ENCODE data around the gene NONO. TPM values are rescaled to one million over a fixed set of nuclear protein-coding genes. Genes with fewer than 3 reads are reported as not detected.
A peak's percentile ranks its signal among the peaks of the same experiment; 100 is the strongest.

The NONO gene
- polyA plus RNA-seq, 2 of the 4 experiments (the other 2 are of a cell fraction): 362 to 405 TPM

- Histone ChIP-seq H3K4me1 (no peaks in the 10 kb centered on the region), H3K9me3 (no peaks in the 10 kb centered on the region), H3K27ac (no peak overlapping the region), H3K4me2 (no peak overlapping the region), H3K4me3 (no peak overlapping the region)
- ChIA-PET CTCF (interaction anchor here (1.0 kb wide), 1 partner anchor 18 kb away, joined by 3 read pairs; no protein-coding TSS in a partner anchor), POLR2A (interaction anchor here (2.1 kb wide), 1 partner anchor 19 kb away, joined by 11 read pairs; the partner anchor contains the start of gene NONO)
- ATAC-seq (peak in 1 of 2 experiments; percentile 10; a peak in 2 of 6 replicates), FAIRE-seq (peak; percentile 39), DNase-seq (ENCODE audit: low read depth in 1 of 2, low spot score in 1 of 2) (no peak)
- TF ChIP-seq NFE2L2 (conservative IDR thresholded peaks at IDR 0.05; ENCODE audit: low read length) (no peak), ESRRA (IDR thresholded peaks at IDR 0.05; ENCODE audit: borderline replicate concordance, low read length) (no peak), CHD2 (IDR thresholded peaks at IDR 0.05; ENCODE audit: low read length, partially characterized antibody) (no peak), GATA3 (IDR thresholded peaks at IDR 0.05; ENCODE audit: borderline replicate concordance) (no peak), ZNF302 (CRISPR knock-in tag; IDR thresholded peaks at IDR 0.05) (no peak), KDM1A (IDR thresholded peaks at IDR 0.05; ENCODE audit: low read depth) (no peak), JUN (IDR thresholded peaks at IDR 0.05) (no peak), KDM5A (IDR thresholded peaks at IDR 0.05) (no peak), ZFP36 (IDR thresholded peaks at IDR 0.05; ENCODE audit: borderline replicate concordance, partially characterized antibody) (no peak), TFCP2L1 (CRISPR knock-in tag; IDR thresholded peaks at IDR 0.05) (no peak), MYC (IDR thresholded peaks at IDR 0.05; ENCODE audit: borderline replicate concordance, low read length) (no peak)
- 82% methylated on average over 5 of the region's 5 CpGs for WGBS (ENCODE audit: missing lambda C conversion rate)
Observed at GRCh38 chrX:71302461-71303213, 19.2 kb downstream of the NONO start.

GRCh38 chrX:71304561-71304960 is 21.1 kb downstream of the NONO start:
- Histone ChIP-seq H3K4me2 (no peak overlapping the region), H3K4me3 (no peak overlapping the region), H3K9me3 (no peaks in the 10 kb centered on the region), H3K4me1 (no peaks in the 10 kb centered on the region), H3K27ac (no peak overlapping the region)
- POLR2A ChIA-PET: no interaction called here
- no peak for ATAC-seq
- no peak for DNase-seq (ENCODE audit: low read depth in 1 of 2, low spot score in 1 of 2)
- 96% methylated on average over 2 of the region's 2 CpGs for WGBS (ENCODE audit: missing lambda C conversion rate)
- CTCF ChIA-PET: no interaction called here
- TF ChIP-seq PHF8 (IDR thresholded peaks at IDR 0.05; ENCODE audit: borderline replicate concordance, low read depth) (no peak), EHF (CRISPR knock-in tag; IDR thresholded peaks at IDR 0.05) (no peak), BHLHE40 (IDR thresholded peaks at IDR 0.05; ENCODE audit: low read depth, low read length) (no peak), MAFK (IDR thresholded peaks at IDR 0.05; ENCODE audit: partially characterized antibody) (no peak), SMC3 (IDR thresholded peaks at IDR 0.05) (no peak), NFE2L2 (conservative IDR thresholded peaks at IDR 0.05; ENCODE audit: low read length) (no peak), ZSCAN20 (CRISPR knock-in tag; IDR thresholded peaks at IDR 0.05) (no peak), FOSB (CRISPR knock-in tag; IDR thresholded peaks at IDR 0.05) (no peak), ZC3H11A (IDR thresholded peaks at IDR 0.05) (no peak), BCL3 (IDR thresholded peaks at IDR 0.05) (no peak), FOSL2 (IDR thresholded peaks at IDR 0.05) (no peak), FOSL2 (CRISPR knock-in tag; IDR thresholded peaks at IDR 0.05) (no peak), GATA3 (IDR thresholded peaks at IDR 0.05; ENCODE audit: borderline replicate concordance) (no peak), RCOR1 (IDR thresholded peaks at IDR 0.05; ENCODE audit: low read depth, low read length) (no peak), FOXS1 (CRISPR knock-in tag; IDR thresholded peaks at IDR 0.05) (no peak), CBX2 (IDR thresholded peaks at IDR 0.05; ENCODE audit: borderline replicate concordance, low read depth) (no peak), MYC (IDR thresholded peaks at IDR 0.05; ENCODE audit: borderline replicate concordance, low read length) (no peak), HEYL (CRISPR knock-in tag; IDR thresholded peaks at IDR 0.05) (no peak)
- FAIRE-seq: no peak
